Chondrocyte (in vitro differentiated cells): ENCODE data around the gene MGRN1. TPM values are rescaled to one million over a fixed set of nuclear protein-coding genes. Genes with fewer than 3 reads are reported as not detected.

Experiments used
- DNase-seq: peaks from one replicate; pipeline ENCODE4 v3.0.0; 2021; ENCODE audit warnings: mixed read lengths, low spot score
- H3K27ac Mint-ChIP-seq: one replicate; pipeline ENCODE4 v1.8.0; 2021; ENCODE audit warnings: mild to moderate bottlenecking, moderate library complexity, mixed read lengths; ENCODE audit not compliant: unreplicated experiment
- H3K27me3 Mint-ChIP-seq: 2 replicates; pipeline ENCODE4 v1.8.0; 2021; ENCODE audit warnings: low read depth, mixed read lengths
- H3K36me3 Mint-ChIP-seq: 2 replicates; pipeline ENCODE4 v1.8.0; 2021; ENCODE audit warnings: low read depth, mixed read lengths
- H3K4me1 Mint-ChIP-seq: 2 replicates; pipeline ENCODE4 v1.8.0; 2021; ENCODE audit warnings: low read depth, mild to moderate bottlenecking, mixed read lengths
- H3K4me3 Mint-ChIP-seq: one replicate; pipeline ENCODE4 v1.8.0; 2021; ENCODE audit warnings: mild to moderate bottlenecking, moderate library complexity, mixed read lengths; ENCODE audit not compliant: unreplicated experiment
- H3K9me3 Mint-ChIP-seq: 2 replicates; pipeline ENCODE4 v1.8.0; 2021; ENCODE audit warnings: low read depth, mixed read lengths
- total RNA-seq: library from RNA; stranded (reverse); gene quantifications from 3 replicates; pipeline ENCODE4 v1.2.1, GENCODE V29; 2021
- TF ChIP-seq, protein P1 (sequence below): fragments of 200-600 bp; sonication (generic); IDR thresholded peaks from 2 replicates; pipeline ENCODE4 v1.5.0; 2021; ENCODE audit warnings: antibody characterized with exemption, mild to moderate bottlenecking, moderate library complexity

Gene MGRN1
- total RNA-seq, 1 donor from 2014 or later: 83.4 TPM

DNA sequence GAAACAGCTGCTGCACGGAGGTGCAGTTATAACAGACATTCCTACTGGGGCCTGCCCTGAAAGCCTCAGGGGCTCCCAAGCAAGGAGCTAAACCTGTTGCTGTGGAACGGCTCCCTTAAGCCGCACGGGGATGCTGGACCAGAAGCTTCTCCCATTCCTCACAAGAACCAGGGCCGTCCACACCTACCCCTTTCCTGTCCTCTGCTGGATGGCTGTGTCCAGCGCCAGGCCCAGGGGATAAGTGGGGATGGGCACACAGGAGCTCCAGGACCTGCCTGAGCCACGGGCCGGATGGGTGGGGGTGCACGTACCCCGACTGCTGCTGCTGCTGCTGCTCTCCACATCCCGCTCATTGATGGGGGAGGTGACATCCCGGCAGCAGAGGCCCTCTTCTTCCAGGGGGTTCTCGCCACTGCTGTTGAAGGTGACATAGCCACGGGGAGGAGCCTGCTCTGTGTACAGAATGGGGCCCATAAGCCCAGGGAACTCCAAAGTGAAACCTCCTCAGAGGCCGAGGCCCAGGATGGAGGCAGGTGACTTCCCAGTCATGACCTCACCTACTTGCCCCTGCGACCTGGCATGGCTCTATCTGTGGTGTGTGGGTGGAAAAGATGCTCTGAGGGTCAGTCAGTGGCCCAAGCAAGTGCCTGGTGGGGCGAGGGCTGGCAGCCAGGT lies 77.3 kb downstream of the MGRN1 start:
- Mint-ChIP-seq H3K4me3 (no peak overlapping the region), H3K27ac (no peak overlapping the region), H3K27me3 (no peaks in the 10 kb centered on the region), H3K4me1 (no peaks in the 10 kb centered on the region), H3K9me3 (no peaks in the 10 kb centered on the region), H3K36me3 (peaks cover 20% of the 10 kb centered on the region)
- peak; percentile 92 for DNase-seq
- TF ChIP-seq, protein P1, sequence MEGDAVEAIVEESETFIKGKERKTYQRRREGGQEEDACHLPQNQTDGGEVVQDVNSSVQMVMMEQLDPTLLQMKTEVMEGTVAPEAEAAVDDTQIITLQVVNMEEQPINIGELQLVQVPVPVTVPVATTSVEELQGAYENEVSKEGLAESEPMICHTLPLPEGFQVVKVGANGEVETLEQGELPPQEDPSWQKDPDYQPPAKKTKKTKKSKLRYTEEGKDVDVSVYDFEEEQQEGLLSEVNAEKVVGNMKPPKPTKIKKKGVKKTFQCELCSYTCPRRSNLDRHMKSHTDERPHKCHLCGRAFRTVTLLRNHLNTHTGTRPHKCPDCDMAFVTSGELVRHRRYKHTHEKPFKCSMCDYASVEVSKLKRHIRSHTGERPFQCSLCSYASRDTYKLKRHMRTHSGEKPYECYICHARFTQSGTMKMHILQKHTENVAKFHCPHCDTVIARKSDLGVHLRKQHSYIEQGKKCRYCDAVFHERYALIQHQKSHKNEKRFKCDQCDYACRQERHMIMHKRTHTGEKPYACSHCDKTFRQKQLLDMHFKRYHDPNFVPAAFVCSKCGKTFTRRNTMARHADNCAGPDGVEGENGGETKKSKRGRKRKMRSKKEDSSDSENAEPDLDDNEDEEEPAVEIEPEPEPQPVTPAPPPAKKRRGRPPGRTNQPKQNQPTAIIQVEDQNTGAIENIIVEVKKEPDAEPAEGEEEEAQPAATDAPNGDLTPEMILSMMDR: no peak

DNA sequence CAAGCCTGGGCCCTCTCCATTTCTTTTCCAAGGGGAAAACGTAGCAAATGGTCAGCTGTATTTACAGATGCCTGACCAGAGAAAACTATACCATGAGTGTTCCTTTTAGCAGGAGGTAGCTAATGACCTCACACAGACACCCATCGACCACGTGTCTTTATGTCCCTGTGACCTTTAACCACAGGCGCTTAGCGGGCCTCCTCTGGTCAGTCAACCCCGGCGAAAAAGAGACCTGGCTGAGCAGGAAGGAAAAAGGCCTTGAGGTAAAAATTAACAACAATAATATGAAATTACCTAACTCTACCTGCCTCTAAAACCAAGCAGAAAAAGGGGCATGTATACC lies 77.8 kb downstream of the MGRN1 start:
- Mint-ChIP-seq H3K4me1 (no peaks in the 10 kb centered on the region), H3K9me3 (no peaks in the 10 kb centered on the region), H3K4me3 (no peak overlapping the region), H3K36me3 (peaks cover 22% of the 10 kb centered on the region), H3K27me3 (no peaks in the 10 kb centered on the region), H3K27ac (no peak overlapping the region)
- DNase-seq: peak; percentile 27
- TF ChIP-seq, protein P1: no peak

DNA sequence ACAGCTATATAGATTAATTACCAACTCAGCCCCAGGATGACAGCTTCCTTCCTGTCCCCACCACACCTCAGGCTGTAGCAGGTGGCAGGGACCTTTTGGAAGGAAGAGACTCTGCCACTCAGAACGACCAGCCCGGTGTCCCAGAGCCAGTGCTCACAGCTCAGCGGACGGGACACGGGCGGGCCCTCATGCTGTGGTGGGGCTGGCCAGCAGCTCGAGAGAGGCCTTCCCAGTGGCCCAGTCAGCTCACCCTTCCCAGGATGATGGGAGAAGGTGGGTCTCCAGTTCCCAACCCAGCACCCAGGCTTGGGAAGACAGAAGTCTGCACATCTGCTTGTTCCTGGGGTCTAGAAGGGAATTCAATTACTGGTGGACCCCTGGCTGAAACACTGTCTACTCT lies 79.3 kb downstream of the MGRN1 start:
- H3K4me3 Mint-ChIP-seq: no peak overlapping the region
- DNase-seq: peak; percentile 79
- TF ChIP-seq, protein P1: no peak
- no peaks in the 10 kb centered on the region for H3K4me1 Mint-ChIP-seq
- H3K27ac Mint-ChIP-seq: no peak overlapping the region
- H3K27me3 Mint-ChIP-seq: no peaks in the 10 kb centered on the region
- H3K9me3 Mint-ChIP-seq: no peaks in the 10 kb centered on the region
- H3K36me3 Mint-ChIP-seq: peaks cover 25% of the 10 kb centered on the region

DNA sequence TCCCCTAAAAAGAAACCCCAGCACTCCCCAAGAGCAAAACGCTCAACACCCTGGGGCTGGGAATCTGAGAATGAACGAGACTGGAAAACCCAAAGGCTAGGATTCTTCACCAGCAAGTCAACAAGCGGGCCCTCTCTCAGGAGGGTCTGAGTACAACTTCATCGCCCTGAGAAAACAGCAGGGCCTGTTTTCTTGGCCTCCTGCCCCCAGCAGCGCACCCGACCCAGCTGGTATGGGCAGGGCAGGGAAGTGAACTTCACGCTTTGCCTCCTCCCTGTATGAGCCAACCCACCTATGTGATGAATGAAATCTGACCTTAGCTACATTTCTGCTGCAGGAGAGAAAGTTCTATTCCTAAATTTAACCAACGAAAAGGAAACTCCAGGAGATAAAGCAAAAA lies 79.9 kb downstream of the MGRN1 start:
- Mint-ChIP-seq H3K27me3 (no peaks in the 10 kb centered on the region), H3K27ac (no peak overlapping the region), H3K9me3 (no peaks in the 10 kb centered on the region), H3K4me1 (peaks cover 2% of the 10 kb centered on the region), H3K4me3 (no peak overlapping the region), H3K36me3 (peaks cover 22% of the 10 kb centered on the region)
- DNase-seq: no peak
- TF ChIP-seq, protein P1: no peak

DNA sequence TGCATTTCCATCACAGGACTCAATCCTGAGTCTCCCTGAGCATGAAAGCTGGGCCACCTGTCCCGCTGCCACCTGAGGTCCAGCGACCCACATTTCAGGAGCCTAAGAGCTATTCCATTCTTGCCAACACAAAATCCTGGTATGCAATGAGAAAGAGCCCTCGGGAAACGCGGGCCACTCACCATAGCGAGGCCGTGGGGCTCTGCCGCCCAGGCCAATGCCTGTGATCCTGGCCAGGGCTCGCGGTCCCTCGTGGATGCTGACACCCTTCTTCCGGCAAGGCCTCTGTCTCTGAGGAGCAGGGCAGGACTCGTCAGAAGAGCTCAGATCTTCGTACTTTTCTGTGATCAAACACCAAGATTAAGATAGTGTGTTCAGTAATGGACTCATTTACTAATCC lies 80.3 kb downstream of the MGRN1 start:
- H3K4me1 Mint-ChIP-seq: peaks cover 6% of the 10 kb centered on the region
- no peak for DNase-seq
- H3K9me3 Mint-ChIP-seq: no peaks in the 10 kb centered on the region
- no peak overlapping the region for H3K4me3 Mint-ChIP-seq
- no peaks in the 10 kb centered on the region for H3K27me3 Mint-ChIP-seq
- no peak overlapping the region for H3K27ac Mint-ChIP-seq
- TF ChIP-seq, protein P1: no peak
- peaks cover 23% of the 10 kb centered on the region for H3K36me3 Mint-ChIP-seq
